ENCODE results near the gene OGFR. TPM values are rescaled to one million over a fixed set of nuclear protein-coding genes. Genes with fewer than 3 reads are reported as not detected.

OGFR gene, protein sequence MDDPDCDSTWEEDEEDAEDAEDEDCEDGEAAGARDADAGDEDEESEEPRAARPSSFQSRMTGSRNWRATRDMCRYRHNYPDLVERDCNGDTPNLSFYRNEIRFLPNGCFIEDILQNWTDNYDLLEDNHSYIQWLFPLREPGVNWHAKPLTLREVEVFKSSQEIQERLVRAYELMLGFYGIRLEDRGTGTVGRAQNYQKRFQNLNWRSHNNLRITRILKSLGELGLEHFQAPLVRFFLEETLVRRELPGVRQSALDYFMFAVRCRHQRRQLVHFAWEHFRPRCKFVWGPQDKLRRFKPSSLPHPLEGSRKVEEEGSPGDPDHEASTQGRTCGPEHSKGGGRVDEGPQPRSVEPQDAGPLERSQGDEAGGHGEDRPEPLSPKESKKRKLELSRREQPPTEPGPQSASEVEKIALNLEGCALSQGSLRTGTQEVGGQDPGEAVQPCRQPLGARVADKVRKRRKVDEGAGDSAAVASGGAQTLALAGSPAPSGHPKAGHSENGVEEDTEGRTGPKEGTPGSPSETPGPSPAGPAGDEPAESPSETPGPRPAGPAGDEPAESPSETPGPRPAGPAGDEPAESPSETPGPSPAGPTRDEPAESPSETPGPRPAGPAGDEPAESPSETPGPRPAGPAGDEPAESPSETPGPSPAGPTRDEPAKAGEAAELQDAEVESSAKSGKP
- 12.8 TPM for polyA plus RNA-seq (2013, experiment 1 of 2)
- 15.0 TPM for polyA plus RNA-seq (2013, experiment 2 of 2)

GRCh38 chr20:62804627-62805154, at the start of gene OGFR:
TSS of gene OGFR (plus strand) at chr20:62804835. CDS start at chr20:62804860, 25 bp downstream.
- H3K9ac ChIP-seq (ENCODE audit: low read depth, low read length), result peak within 1 kb of the TSS; percentile 64; the same call in 1 of the 2 replicates
- under 1% methylated on average over 68 of the region's 77 CpGs for WGBS
- H3K9me3 ChIP-seq (ENCODE audit: insufficient read depth, low read depth, low read length), result no peaks in the 10 kb centered on the region
- H3K4me3 ChIP-seq (ENCODE audit: low read length), result peak within 1 kb of the TSS; percentile 92
- H3K4me1 ChIP-seq (ENCODE audit: insufficient read depth, low read length), result no peaks in the 10 kb centered on the region
- H3K27me3 ChIP-seq (ENCODE audit: insufficient read depth, low read length), result peaks cover 6% of the 10 kb centered on the region; the same call in 1 of the 2 replicates
- H3K27ac ChIP-seq (ENCODE audit: low read depth, low read length), result no peak within 1 kb of the TSS
- peaks cover 23% of the 10 kb centered on the region for H3K36me3 ChIP-seq (ENCODE audit: insufficient read depth, low read length)

DNA sequence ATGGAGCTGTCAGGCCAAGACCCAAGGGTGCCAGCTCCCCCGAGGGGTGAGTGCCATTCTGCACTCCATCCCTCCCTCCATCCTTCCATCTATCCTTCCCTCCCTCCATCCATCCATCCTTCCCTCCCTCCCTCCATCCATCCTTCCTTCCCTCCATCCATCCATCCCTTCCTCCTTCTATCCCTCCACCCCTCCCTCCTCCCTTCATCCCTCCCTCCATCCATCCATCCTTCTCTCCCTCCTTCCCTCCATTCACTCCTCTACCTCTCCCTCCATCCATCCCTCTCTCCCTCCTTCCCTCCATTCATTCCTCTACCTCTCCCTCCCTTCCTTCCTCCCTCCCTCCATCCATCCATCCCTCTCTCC, 49.7 kb upstream of the OGFR start:
- H3K9ac ChIP-seq (ENCODE audit: low read depth, low read length), result no peak overlapping the region
- WGBS, result 91% methylated on average over 1 of the region's 1 CpG
- H3K27me3 ChIP-seq (ENCODE audit: insufficient read depth, low read length), result no peaks in the 10 kb centered on the region; the same call in 1 of the 2 replicates
- H3K36me3 ChIP-seq (ENCODE audit: insufficient read depth, low read length), result no peaks in the 10 kb centered on the region
- peaks cover 7% of the 10 kb centered on the region for H3K4me1 ChIP-seq (ENCODE audit: insufficient read depth, low read length)
- no peaks in the 10 kb centered on the region for H3K9me3 ChIP-seq (ENCODE audit: insufficient read depth, low read depth, low read length)
- no peak overlapping the region for H3K27ac ChIP-seq (ENCODE audit: low read depth, low read length)
- H3K4me3 ChIP-seq (ENCODE audit: low read length), result no peak overlapping the region

- Histone ChIP-seq H3K4me1 (ENCODE audit: insufficient read depth, low read length) (peaks cover 11% of the 10 kb centered on the region), H3K36me3 (ENCODE audit: insufficient read depth, low read length) (no peaks in the 10 kb centered on the region), H3K4me3 (ENCODE audit: low read length) (no peak overlapping the region), H3K9me3 (ENCODE audit: insufficient read depth, low read depth, low read length) (no peaks in the 10 kb centered on the region), H3K9ac (ENCODE audit: low read depth, low read length) (no peak overlapping the region), H3K27me3 (ENCODE audit: insufficient read depth, low read length) (no peaks in the 10 kb centered on the region; the same call in 1 of the 2 replicates), H3K27ac (ENCODE audit: low read depth, low read length) (no peak overlapping the region)
- WGBS, result 65% methylated on average over 10 of the region's 10 CpGs
Observed at GRCh38 chr20:62755817-62756724, 48.6 kb upstream of the OGFR start.

DNA sequence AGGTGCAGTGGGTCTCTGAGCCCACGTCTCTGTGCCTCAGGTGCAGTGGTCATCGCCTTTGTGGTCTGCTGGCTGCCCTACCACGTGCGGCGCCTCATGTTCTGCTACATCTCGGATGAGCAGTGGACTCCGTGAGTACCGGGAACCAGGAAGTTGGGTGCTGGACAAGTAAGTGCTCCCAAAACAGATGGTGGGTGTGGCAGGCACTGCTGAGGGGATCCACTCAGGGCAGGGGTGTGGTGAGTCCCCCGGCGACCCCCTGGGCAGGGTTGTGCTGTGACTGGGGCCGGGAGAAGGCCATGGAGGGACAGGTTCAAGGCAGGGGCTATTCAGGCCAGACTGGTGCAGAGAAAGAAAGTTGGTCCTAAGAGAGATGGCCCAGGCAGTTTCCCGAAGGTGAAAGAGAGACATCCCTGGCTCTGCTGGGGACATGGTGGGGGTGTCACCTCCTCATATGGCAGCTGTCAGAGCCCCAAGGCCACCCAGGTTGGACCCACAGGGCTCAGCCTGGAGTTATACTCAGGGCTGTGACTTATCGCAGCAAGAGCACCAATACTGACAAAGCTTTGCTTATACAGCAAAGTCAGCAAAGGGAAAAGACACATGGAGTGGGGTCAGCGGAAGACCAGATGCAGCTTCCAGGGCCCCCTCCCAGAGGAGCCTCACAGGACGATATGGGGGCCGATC, 46.3 kb upstream of the OGFR start:
- no peaks in the 10 kb centered on the region for H3K36me3 ChIP-seq (ENCODE audit: insufficient read depth, low read length)
- no peak overlapping the region for H3K27ac ChIP-seq (ENCODE audit: low read depth, low read length)
- H3K9me3 ChIP-seq (ENCODE audit: insufficient read depth, low read depth, low read length), result no peaks in the 10 kb centered on the region
- H3K4me1 ChIP-seq (ENCODE audit: insufficient read depth, low read length), result 0 out of 2 replicates have a peak, but pooled peaks cover 4% of the 10 kb centered on the region
- no peak overlapping the region for H3K9ac ChIP-seq (ENCODE audit: low read depth, low read length)
- H3K27me3 ChIP-seq (ENCODE audit: insufficient read depth, low read length), result no peaks in the 10 kb centered on the region; the same call in 1 of the 2 replicates
- H3K4me3 ChIP-seq (ENCODE audit: low read length), result no peak overlapping the region
- 92% methylated on average over 16 of the region's 16 CpGs for WGBS

GRCh38 chr20:62759981-62760431, 44.6 kb upstream of the OGFR start:
- Histone ChIP-seq H3K36me3 (ENCODE audit: insufficient read depth, low read length) (no peaks in the 10 kb centered on the region), H3K9me3 (ENCODE audit: insufficient read depth, low read depth, low read length) (no peaks in the 10 kb centered on the region), H3K27me3 (ENCODE audit: insufficient read depth, low read length) (no peaks in the 10 kb centered on the region; the same call in 1 of the 2 replicates), H3K4me1 (ENCODE audit: insufficient read depth, low read length) (0 out of 2 replicates have a peak, but pooled peaks cover 4% of the 10 kb centered on the region), H3K9ac (ENCODE audit: low read depth, low read length) (no peak overlapping the region), H3K4me3 (ENCODE audit: low read length) (no peak overlapping the region), H3K27ac (ENCODE audit: low read depth, low read length) (no peak overlapping the region)
- WGBS, result 92% methylated on average over 20 of the region's 20 CpGs

DNA sequence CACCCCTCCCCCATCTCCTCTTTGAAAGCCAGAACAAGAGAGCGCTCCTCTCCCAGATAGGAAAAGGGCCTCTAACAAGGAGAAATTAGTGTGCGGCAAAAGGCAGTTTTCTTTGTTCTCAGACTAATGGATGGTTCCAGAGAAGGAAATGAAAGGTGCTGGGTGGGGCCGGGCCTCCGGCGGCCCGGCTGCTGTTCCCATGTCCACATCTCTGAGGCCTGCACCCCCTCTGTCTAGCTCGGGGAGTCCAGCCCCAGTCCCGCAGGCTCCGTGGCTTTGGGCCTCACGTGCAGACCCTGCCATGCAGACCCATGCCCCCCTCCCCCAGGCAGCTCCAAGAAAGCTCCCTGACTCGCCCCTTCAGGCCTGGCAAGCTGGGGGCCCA, 44.2 kb upstream of the OGFR start:
- Histone ChIP-seq H3K27ac (ENCODE audit: low read depth, low read length) (no peak overlapping the region), H3K9me3 (ENCODE audit: insufficient read depth, low read depth, low read length) (no peaks in the 10 kb centered on the region), H3K9ac (ENCODE audit: low read depth, low read length) (0 out of 2 replicates have a peak overlapping the region, but pooled peaks have one; percentile 3), H3K27me3 (ENCODE audit: insufficient read depth, low read length) (no peaks in the 10 kb centered on the region; the same call in 1 of the 2 replicates), H3K36me3 (ENCODE audit: insufficient read depth, low read length) (no peaks in the 10 kb centered on the region), H3K4me1 (ENCODE audit: insufficient read depth, low read length) (0 out of 2 replicates have a peak, but pooled peaks cover 4% of the 10 kb centered on the region), H3K4me3 (ENCODE audit: low read length) (no peak overlapping the region)
- 82% methylated on average over 11 of the region's 11 CpGs for WGBS

- Histone ChIP-seq H3K4me3 (ENCODE audit: low read length) (no peak overlapping the region), H3K9ac (ENCODE audit: low read depth, low read length) (0 out of 2 replicates have a peak overlapping the region, but pooled peaks have one; percentile 3), H3K36me3 (ENCODE audit: insufficient read depth, low read length) (no peaks in the 10 kb centered on the region), H3K27me3 (ENCODE audit: insufficient read depth, low read length) (no peaks in the 10 kb centered on the region; the same call in 1 of the 2 replicates), H3K4me1 (ENCODE audit: insufficient read depth, low read length) (0 out of 2 replicates have a peak, but pooled peaks cover 4% of the 10 kb centered on the region), H3K27ac (ENCODE audit: low read depth, low read length) (no peak overlapping the region), H3K9me3 (ENCODE audit: insufficient read depth, low read depth, low read length) (no peaks in the 10 kb centered on the region)
- WGBS, result 89% methylated on average over 26 of the region's 26 CpGs
Observed at GRCh38 chr20:62760856-62761758, 43.5 kb upstream of the OGFR start.

GRCh38 chr20:62761759-62762131, 42.9 kb upstream of the OGFR start:
- H3K4me3 ChIP-seq (ENCODE audit: low read length), result no peak overlapping the region
- H3K9ac ChIP-seq (ENCODE audit: low read depth, low read length), result no peak overlapping the region
- 95% methylated on average over 6 of the region's 6 CpGs for WGBS
- H3K4me1 ChIP-seq (ENCODE audit: insufficient read depth, low read length), result 0 out of 2 replicates have a peak, but pooled peaks cover 4% of the 10 kb centered on the region
- H3K27ac ChIP-seq (ENCODE audit: low read depth, low read length), result no peak overlapping the region
- no peaks in the 10 kb centered on the region; the same call in 1 of the 2 replicates for H3K27me3 ChIP-seq (ENCODE audit: insufficient read depth, low read length)
- H3K9me3 ChIP-seq (ENCODE audit: insufficient read depth, low read depth, low read length), result no peaks in the 10 kb centered on the region
- H3K36me3 ChIP-seq (ENCODE audit: insufficient read depth, low read length), result no peaks in the 10 kb centered on the region

- Histone ChIP-seq H3K9ac (ENCODE audit: low read depth, low read length) (no peak overlapping the region), H3K9me3 (ENCODE audit: insufficient read depth, low read depth, low read length) (no peaks in the 10 kb centered on the region), H3K27me3 (ENCODE audit: insufficient read depth, low read length) (no peaks in the 10 kb centered on the region; the same call in 1 of the 2 replicates), H3K27ac (ENCODE audit: low read depth, low read length) (no peak overlapping the region), H3K36me3 (ENCODE audit: insufficient read depth, low read length) (no peaks in the 10 kb centered on the region), H3K4me1 (ENCODE audit: insufficient read depth, low read length) (0 out of 2 replicates have a peak, but pooled peaks cover 4% of the 10 kb centered on the region), H3K4me3 (ENCODE audit: low read length) (no peak overlapping the region)
- WGBS, result 90% methylated on average over 22 of the region's 22 CpGs
Observed at GRCh38 chr20:62762376-62762775, 42.3 kb upstream of the OGFR start.

Data from HUES64 (cell line).